Stimulated activated CD8-positive, alpha-beta memory T cell treated with anti-CD3 and anti-CD28 coated beads, Interleukin-7, amount 100 ng/mL, for 4 hours (primary cell): ENCODE measurements around the gene DNAH17.

ENCODE experiments used
- DNase-seq, 2 donors: peaks; one replicate each; pipeline ENCODE4 v3.0.0-alpha.2; 2020; ENCODE audit warnings: low read depth in 2 of 2

The DNAH17 gene

DNA sequence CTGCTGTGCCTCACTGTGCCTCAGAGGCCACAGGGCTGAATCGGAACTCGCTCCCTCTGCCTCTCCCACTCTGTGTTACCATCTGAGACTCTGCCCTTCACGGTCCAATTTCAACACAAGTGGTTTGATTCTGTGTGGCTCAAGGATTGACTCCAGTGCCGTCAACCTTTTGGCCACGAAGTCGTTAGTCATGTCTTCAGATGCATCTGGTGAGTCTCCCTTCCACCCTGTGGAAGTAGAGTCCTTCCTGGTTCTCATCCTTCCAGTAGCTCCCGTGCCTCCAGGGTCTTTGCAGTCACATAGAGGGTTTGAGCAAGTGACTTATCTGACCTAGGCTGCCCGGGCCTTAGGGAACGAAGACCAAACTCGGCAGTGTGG lies 147.6 kb downstream of the DNAH17 start:
- DNase-seq: no peak

GRCh38 chr17:78428836-78429617 lies 148.2 kb downstream of the DNAH17 start:
- DNase-seq: no peak

GRCh38 chr17:78428025-78428575 lies 149.1 kb downstream of the DNAH17 start:
- DNase-seq: no peak

- DNase-seq: no peak
Measured at GRCh38 chr17:78427140-78427539, 150.1 kb downstream of the DNAH17 start.

GRCh38 chr17:78426293-78426879 lies 150.8 kb downstream of the DNAH17 start:
- no peak for DNase-seq

- no peak for DNase-seq
Measured at GRCh38 chr17:78425429-78425828, 151.8 kb downstream of the DNAH17 start.

- no peak for DNase-seq
Measured at GRCh38 chr17:78423961-78424675, 153.1 kb downstream of the DNAH17 start.

- no peak for DNase-seq
Measured at GRCh38 chr17:78422872-78423588, 154.2 kb downstream of the DNAH17 start.

DNA sequence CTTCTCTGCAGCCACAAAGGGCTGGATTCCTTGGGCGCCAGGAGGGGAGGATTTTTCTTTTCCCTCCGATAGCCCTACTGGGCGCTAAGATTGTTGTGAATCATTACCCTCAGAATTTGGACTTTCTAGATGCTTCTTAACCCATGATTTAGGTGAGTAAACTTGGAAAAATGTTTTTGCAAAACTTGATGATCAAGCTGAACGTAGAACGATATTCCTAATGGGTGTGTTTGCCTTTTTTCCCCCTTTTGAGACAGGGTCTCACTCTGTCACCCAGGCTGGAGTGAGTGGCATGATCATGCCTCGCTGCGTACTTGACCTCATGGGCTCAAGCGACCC lies 155.0 kb downstream of the DNAH17 start:
- DNase-seq: no peak

DNA sequence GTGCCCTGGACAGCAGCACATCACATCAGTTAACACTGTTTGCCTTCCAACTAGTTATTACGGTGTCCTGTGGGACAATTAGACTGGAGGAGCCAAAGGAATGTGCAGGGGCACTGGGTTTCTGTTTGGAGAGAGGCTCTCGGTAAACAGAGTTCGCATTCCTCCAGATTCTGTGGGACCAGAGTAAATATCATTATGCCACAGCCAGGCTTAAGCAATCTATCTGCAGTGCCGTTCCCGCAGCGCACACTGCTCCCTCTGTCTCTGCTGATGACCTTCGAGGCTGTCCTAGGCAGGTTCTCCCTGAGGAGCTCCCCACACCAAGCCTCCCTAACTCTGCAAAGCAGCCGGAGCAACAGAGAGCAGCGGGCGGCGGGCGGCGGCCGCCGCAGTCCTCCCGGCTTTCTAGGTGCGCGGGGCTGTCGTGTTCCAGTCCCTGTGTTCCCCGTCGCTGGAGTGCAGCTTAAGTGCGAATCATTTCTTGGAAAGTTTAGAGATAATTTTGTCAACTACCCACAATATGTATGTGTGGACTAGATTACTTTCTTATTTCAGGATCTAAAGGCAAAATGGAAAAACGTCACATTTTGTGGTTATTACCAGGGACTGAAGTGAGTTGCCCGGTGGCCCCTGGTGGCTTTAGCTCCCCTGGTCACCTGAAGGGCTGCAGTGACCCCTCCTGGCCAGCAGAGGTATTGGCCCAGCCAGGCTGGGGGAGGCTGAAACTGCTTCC lies 155.5 kb downstream of the DNAH17 start:
- DNase-seq: peak; percentile 41 to 61

DNA sequence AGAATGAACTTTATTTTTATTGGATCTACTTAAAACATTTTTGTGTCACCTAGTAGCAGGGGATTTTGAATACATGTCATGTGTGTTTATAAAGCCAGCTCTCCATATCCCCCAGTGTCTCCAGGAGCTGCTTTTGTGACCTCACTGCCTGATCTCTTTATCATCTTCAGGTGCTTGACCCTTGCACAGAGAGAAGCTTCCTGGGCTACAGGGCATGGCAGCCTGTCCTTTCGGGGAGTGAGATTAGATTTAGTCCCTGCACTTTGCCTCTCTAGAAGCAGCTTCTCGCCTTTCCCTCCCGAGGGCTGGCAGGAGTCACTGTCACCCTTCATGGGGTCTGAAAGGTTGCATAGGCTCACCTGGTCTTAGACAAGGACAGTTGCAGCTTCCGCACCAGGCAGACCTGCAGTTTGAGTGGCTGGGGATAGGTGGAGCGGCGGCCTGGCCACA lies 156.1 kb downstream of the DNAH17 start:
- no peak for DNase-seq

GRCh38 chr17:78419970-78420815 lies 157.0 kb downstream of the DNAH17 start:
- no peak for DNase-seq

DNA sequence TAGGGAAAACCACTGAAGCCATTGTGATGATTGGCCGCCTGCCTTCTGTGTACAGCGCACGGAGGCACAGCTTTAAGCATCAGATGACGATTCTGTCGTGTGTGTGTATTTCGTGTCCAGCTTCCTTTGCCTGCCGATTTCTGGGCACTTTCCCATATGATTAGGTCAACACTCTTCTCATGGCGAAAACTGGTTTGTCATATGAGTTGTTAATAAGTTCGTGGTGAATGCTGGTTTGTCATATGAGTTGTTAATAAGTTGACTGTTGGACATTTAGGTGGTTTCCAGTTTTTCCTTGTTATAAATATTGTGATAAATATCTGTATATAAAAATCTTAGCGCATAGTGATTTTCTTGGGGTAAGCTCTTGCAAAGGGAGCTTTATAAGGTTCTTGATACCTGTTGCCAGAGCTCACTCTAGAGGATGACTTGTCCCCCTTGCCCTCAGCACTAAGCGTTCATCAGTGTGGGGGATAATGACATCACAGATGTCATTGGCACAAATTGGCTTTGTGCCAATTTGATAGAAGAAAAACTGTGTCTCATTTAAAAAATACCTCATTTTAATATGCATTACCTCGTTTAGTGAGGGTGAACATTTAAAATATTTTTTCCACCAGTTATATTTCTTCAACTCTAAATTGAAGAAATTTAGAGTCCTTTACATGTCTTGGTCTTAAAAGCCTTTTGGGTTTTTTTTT lies 158.7 kb downstream of the DNAH17 start:
- DNase-seq: no peak

DNA sequence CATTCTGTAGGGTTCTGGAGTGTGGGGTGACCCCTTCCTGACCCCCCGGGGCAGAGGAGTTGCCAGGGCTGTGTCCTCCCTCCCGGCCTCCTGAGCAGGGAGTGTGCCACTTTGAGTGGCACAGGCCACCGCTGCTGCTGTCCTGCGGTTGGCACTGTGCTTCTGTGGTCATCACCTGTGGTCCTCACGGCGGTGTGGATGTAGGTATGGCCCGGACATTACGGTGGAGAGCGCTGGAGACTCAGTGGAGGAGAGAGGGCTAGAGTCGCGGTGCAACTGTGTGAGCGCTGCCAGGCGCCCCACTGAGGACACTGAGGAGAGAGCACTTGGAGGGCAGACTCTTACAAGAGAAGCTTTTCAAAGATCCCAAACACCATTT lies 159.7 kb downstream of the DNAH17 start:
- no peak for DNase-seq

DNA sequence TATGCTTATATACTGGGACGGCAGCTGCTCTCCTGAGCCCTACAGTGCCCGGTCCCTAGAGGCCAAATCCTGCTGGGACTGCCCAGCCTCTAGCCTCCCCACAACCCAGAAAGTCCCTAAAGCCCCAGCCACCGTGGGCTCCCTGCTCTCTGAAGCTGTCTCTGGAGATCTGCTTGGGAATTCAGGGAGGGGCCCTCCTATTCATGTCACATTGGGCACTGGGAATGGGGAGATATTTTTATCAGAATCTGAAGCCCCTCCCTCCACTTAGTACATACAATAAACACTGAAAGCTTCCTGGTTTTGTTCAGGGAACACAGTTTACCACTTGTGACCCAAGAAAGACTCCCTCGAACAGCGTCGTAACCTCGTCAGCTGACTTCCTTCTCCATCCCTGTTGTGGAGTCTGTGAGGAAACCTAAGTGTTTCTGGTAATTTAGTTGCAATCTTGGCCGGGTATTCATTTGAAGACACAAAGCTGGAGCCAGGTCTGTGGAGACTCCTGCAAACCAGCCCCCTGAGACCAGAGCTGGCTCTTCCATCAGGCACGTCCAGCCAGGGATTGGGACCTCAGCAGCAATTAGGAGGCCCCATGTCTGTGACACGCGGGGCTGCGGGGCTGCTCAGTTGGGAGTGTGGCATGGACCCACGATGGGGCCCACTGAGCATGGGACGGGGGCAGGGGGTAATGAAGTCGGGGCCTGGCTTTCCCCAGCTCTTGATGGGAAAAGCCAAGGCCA lies 160.2 kb downstream of the DNAH17 start:
- DNase-seq: no peak

DNA sequence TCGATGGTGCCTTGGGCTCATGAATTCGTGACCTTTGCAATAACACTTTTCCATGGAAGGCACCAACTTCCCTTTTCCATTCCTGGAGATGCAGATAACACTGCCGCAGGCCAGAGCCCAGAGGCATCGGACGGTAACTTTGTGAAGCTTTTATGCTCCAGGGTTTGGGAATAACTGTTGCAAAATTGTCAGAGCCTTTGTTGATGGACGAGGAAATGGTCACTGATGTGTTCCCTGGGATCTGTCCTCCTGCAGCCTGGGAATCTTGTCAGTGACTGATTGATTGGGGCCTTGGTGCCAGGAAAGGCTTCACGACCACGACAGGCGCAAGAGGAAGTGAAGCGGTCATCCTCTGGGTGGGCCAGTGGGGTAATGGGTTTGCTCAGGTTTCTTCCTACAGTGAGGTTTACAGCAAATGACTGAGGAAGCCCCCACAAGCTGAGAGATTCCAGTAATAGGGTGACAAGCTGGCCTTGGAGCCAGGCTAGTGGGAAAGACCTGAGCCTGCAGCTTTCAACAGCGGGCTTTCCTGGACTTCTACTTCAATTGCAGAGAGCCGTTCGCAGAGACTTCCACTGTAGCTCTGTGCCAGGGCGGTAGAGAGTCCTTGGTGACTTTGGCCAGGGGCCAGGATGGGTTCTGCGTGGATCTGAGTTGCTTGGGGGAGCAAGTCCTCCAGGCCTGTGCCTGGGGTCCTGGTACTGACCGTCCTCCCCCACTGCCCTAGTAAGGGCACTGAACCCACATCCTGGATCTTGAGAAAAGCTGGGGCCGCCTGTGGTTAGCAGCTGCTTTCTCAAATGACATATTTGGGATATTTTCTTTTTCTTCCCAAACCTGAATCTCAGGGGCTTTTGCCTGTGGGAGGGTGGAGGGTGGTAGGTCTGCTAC lies 161.1 kb downstream of the DNAH17 start:
- no peak for DNase-seq

- DNase-seq: peak in 1 of 2 donors; percentile 44
Measured at GRCh38 chr17:78414178-78415162, 162.7 kb downstream of the DNAH17 start.
